Amygdala (tissue), 56 donors: ENCODE measurements around the gene WWOX.
"Not testable (repeated sequence)": the region's sequence is repeated elsewhere in the genome, so short reads cannot be mapped to it uniquely, and the experiment has no call there.

ENCODE experiments used
- DNase-seq, 56 donors: peaks; one replicate each; lab custom pipeline; 2025; lab: John Stamatoyannopoulos, UW

WWOX gene

DNA sequence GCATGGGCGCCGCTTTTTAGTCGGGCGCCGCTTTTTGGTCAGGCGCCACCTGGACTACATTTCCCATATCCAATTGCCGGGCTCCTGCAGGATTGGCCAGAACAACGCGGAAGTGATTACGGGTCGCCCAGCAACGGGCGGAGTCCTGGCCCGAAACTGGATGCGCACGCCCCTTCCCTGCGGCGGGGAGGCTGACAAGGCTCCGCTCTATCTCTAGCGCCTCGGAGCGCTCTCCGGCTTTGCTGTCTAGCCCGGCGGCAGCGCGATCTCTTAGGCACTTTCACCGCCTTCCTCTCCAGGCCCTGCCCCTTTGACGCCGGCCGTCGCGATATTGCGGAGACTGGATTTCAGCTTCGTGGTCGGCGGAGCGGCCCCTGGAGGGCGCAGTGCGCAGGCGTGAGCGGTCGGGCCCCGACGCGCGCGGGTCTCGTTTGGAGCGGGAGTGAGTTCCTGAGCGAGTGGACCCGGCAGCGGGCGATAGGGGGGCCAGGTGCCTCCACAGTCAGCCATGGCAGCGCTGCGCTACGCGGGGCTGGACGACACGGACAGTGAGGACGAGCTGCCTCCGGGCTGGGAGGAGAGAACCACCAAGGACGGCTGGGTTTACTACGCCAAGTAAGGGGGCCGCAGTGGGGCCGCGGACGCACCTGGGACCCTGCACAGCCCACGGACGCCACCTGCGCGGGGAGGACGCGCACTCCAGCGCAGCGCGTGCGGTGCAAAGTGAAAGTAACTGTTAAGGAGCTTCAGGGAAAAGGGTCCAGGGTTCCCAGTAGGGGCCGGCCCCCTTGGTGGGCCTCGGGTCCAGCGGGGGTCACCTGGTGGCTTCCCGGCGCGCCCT is at the start of gene WWOX:
Gene WWOX (plus strand): TSS at position 384 of the 841 bp plus-strand sequence.
- peak; percentile 63 to 98 (median 93) for DNase-seq

DNA sequence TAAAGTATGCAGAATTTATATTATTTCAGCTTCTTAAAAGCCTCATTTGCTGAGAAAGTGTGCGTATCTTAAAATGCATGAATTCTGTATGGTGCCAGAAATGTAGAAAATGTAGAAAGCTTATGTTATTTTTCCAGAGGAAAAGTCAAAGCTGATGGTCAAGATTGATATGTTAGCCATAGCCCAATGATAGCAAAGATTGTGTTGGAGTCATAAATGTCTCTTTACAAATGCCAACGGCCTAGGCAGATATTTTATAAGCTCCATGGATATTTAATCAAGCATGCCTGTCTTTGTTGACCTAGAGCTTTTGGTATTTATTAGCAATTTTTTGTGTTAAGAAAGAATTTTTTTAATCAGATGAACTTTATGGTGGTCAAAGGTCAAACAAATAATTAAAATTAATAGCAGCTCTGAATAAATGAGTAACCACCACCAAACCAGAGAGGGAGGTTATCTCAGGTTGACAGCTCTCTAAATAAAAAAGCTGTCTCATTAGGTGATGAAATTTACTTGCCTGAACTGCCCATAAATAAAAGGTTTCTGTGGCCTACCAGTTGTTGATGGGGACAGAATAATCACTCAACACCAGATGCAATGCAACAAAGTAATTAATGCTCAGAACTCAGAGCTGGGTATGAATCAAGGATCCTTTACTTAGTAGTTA is 48.6 kb upstream of the WWOX start:
- no peak for DNase-seq

DNA sequence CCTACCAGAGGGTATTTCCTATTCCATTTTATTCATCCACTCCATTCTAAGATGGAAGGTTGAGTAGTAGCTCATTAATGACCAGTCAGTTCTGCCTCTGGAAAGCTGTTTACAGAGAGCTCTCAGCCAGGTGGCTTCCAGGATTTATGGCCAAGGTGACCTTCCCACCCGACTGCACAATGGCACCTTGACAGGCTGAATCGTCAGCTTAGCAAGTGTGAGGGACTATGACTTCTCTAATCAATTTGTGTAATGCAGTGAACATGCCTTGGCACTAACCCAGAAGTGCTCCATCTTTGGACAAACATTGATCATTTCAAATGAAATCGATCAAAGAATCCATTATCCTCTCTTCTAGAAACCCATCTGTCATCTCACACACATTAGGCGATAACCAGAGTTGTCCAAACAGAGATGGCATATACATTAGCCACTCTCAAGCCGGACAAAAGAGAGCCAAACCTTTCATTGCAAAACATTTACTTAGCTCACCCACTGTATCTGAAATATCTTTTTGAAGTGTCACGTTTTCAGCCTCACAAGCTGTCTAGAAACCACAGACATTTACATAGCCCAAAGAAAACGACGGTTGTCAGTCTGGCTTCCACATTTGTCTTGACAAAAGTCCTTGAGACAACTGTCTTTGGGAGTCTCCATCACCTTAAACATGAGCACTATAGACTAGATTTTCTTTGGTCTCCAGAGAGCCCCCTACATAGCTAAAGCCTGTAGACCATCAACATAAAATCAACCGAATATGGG is 41.5 kb upstream of the WWOX start:
- no peak for DNase-seq

DNA sequence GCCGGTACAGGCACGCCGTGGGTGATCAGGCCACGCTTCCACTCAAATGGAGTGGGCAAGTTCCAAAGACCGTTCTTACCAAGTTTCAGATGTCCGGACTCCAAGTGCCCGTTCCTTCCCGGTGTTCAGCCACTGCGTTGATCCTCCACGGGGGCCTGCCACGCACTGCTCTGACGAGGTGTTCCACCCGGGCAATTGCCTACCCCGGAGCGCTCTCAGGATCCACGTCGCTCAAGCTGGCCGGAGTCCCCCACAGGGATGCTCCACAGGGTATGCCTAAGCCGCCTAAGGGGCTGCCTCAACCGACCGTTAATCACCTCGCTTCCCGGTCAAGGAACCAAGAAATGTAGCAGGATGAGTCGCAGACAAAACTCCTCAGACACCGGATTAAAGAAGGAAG is 39.6 kb upstream of the WWOX start:
- DNase-seq, result not testable (repeated sequence)

DNA sequence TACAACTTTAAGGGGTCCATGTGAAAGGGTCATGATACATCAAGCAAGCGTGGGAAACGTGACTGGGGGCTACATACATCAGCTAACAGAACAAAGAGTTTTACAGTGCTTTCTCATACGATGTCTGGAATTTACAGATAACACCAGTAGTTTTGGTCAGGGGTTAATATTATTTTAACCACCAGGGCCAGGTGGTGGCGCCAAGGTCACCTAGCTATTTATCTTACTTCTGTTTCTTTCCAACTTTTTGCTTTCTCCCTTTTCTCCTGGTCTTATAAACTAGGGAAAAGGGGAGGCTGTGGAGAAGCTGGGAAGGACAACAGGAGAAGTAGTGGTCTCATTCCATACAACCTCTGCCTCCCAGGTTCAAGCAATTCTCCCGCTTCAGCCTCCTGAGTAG is 39.2 kb upstream of the WWOX start:
- DNase-seq, result no peak

DNA sequence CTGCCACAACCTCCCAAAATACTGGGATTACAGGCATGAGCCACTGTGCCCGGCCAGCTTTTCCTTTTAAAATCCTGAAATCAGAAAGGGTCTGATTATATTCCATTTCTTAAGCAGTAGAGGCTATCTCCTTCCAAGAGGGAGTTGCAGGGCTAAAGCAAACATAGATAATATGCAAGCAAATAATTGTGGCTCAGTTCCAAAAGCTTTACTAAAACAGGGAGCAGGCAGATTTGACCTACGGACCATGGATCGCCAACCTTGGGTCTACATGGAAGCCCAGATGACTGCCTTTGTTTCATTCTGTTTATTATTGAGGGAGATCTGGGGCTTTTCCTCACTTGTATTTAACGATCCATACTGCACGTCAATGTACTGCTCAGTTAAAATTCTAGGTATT is 38.6 kb upstream of the WWOX start:
- no peak for DNase-seq

DNA sequence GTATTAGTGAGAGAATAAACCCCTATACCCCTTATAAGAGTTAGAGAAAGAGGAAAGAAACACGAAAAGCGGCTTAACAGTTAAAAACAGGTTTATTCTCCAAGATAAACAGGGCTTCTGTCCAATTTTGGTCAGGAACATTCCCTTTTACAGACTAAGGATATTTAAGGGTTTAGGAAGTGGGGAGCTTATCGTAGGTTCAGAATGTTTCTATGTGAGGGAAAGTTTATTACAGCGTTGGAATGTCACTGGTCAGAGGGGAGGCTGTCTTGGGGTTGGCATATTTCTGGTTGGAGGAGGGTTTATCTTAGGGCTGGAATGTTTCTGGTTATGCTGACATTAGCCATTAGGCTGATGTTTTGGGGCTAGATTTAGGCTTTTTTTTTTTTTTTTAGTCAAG is 34.1 kb upstream of the WWOX start:
- DNase-seq, result no peak

DNA sequence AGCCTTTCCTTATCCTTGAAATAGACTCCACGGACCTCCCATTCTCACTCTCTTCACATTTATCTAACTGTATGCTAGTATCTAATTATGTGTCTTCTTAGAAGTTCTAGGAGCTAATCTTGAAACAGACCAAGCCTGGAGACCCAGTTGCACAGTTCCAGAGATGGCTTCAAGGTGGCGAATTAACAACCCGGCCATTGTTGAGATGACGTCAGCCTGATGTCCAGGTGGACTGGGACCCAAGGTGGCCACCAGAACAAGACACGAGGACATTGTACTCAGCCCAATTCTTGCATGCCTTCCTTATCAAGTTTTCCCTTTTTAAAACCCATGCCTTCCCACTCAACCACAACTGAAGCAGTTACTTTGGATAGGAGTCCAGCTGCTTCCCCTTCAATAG is 29.5 kb upstream of the WWOX start:
- DNase-seq, result no peak

DNA sequence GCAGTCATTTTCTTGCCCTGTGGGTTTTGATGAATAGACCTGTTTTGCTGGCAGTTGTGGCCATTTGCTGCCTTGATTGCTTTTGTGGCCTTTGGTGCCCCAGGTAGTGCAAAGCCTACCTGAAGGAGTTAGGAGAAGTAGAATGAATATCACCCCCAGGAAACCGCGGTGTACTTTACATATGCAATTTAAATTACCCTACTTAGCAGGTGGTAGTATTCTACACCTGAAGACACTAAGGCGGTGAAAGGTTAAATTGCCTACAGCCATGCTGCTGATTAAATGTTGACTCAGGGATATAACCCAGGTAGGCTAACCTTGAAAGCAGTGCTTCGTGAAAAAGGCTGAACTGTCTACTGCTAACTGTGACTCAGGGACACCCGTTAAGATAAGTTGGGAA is 27.2 kb upstream of the WWOX start:
- DNase-seq, result no peak

DNA sequence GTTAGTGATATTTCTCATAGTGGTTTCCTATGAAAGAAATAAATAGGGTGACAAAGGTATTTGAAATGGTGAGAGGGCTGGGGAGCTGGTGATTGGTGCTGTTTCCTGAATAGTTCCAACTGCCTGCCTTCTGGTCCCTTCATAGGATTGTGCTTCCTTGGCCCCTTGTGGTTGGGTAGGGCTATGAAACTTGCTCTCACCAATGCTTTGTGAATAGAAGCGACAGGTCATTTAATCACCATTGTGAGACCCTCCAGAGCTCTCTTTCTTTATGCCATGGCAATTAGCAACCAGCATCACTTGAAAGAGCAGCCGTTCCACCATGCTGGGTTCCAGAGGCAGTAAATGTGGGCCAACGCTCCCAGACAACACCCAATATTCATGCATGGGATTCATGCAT is 23.7 kb upstream of the WWOX start:
- DNase-seq, result no peak

DNA sequence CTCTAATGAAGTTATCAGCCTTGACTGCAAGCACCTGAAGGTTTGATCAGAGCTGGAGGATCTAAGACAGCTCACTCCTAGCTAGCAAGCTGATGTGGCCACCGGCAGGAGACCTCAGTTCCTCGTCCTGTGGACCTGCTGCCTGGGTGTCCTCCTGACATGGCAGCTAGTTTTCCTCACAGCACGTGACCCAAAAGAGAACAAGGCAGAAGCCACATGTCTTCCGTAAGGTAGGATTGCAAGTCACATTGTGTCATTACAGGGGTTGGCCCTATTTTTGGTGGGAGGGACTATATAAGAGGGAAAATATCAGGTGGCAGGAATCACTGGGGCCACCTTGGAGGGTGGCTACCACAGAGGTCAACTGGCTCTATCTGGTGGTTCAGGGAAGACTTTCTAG is 18.1 kb upstream of the WWOX start:
- DNase-seq, result no peak

DNA sequence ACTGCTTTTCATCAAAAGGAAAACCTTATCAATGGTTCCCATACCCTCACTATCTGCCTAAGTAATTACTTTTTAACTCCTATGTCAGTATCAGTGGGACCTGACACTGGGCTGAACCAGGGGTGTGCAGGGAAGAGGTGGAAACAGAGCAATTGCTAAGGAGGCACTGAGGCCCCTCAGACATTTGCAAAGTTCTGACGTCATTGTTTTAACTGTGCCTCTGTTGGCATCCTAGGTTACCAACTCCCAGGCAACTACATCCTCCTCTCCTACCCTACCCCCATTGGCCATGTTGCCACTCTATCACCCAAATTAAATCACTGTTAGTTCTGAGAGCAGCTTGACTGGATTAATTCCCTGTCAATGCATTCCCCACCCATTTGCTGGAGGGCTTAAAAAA is 8.0 kb upstream of the WWOX start:
- no peak for DNase-seq

DNA sequence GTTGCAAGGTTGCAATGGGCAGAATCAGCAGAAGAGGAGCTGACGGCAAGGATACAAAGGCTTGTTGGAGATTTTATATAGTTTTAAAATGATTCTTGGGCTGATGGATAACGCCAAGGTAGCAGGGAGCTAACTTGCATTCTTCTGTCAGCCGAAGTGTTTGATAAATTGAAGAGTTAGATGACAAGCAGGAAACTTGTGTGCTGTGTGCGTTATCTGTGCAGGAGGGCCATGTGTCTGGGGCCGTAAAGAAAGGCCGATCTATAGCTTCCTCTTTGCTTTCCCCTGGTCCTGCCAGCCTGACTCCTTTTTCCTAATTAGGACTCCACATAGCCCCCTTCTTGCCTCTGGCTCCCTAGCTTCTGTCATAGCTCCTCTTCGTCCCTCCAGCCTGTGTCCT is 6.7 kb upstream of the WWOX start:
- DNase-seq, result no peak

DNA sequence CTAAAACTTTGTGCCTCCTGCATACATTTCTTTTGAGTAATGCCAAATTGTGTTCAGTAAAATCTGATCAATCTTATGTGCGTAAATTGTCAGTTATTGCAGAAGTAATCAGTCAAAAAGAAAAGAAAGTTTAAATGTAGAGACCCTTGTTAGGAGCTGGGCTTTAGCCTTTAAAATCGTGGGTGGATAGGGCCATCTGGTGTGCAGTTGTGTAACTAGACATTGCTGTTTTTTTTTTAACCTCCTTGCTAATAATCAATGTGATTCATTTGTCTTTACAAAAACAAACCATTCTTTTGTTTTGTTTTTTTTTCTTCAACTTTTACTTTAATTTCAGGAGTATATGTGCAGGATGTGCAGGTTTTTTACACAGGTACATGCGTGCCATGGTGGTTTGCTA is 5.3 kb upstream of the WWOX start:
- DNase-seq, result no peak

DNA sequence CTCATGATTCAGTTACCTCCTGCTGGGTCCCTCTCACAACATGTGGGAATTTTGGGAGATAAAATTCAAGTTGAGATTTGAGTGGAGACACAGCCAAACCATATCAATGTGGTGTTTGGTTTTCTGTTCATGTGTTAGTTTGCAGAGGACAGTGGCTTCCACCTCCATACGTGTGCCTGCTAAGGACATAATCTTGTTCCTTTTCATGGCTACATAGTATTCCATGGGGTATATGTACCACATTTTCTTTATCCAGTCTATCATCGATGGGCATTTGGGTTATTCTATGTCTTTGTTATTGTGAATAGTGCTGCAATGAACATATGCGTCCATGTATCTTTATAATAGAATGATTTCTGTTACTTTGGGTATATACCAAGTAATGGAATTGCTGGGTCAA is 4.5 kb upstream of the WWOX start:
- no peak for DNase-seq

DNA sequence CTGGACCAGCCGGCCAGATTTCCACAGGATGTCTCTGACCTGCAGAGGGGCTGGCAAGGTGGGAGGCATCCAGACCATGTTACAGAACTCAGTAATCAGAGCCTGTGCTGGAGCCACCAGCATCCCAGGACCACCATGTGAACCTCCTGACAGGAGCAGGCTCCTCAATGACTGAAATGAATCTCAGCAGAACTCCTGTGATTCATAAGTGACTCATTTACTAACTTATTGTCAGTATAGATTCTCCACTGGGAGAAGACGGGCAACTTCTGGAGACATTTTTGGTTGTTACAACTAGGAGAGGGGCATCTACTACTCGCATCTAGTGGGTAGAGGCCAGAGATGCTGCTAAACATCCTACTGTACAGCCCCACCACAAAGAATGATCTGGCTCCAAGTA is 3.1 kb upstream of the WWOX start:
- DNase-seq, result no peak

DNA sequence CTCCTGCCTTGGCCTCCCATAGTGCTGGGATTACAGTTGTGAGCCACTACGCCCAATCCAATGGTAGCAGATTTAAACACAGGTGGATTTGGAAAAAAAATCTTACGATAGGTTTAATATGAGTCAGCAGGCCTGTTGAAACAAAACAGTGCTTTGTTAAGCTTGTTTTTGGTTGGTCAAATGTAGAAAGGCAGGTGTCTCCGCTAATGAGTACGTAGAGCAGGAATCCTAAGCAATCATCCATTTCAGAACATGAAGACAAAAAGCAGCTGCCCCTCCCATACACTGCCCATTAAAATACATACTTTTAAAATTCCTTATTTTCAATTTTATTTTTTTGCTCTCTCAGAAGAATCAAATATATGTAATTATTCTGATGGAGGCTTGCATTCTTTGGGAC is 1.9 kb upstream of the WWOX start:
- no peak for DNase-seq

DNA sequence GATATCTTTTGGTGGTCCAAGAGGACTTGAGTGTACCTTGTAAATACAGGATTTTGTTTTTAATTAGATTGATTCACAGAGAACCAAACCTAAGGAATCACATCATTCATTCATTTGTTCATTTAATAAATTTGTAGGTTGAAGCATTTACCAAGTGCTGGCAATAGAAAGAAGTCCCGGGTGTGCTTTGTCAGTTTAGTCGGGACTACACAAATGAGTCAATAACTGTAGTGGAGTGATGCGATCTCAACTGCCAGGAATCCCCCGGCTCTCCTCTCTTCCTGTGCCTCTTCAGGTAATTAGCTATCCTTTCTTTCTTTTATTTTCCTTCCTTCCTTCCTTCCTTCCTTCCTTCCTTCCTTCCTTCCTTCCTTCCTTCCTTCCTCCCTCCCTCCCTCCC is 1.4 kb upstream of the WWOX start:
- DNase-seq, result no peak

DNA sequence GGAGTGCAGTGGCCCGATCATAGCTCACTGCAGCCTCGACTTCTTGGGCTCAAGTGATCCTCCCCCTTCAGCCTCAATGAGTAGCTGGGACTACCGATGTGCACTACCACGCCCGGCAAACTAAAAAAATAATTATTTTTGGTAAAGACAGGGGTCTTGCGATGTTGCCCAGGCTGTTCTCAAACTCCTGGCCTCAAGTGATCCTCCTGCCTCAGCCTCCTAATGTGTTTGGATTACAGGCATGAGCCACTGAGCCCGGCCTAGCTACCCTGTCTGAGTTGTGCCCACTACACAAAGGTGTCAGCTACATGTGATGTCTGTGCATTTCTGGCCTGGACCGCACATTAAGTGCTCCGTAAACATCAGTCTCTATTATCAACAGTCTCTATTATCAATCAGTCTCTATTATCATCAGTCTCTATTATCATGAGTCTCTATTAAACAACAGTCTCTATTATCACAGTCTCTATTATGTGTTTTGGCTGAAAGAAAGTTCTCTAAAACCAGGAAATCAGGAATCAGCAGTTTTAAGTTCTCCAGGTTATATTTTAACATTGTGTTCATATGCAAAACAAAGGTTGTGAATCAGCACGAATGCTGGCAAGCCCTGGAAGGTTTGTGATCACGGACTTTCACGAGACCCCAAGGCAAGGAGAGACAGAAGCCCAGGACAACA is 721 bp upstream of the WWOX start:
- no peak for DNase-seq

DNA sequence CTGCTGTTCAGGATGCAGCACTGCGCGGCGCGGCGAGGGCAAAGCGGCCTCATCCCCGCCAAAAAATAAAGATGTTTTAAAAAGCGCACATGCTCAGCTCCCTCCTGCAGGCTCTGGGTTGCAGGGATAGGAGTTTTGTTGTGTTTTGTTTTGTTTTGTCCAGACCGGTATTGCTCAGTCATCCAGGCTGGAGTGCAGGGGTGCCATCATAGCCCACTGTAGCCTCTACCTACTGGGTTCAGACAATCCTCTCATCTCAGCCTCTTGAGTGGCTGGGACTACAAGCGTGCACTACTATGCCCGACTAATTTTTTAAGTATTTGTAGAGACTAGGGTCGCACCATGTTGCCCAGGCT is 636 bp downstream of the WWOX start:
- peak in 1 of 56 donors; percentile 56 for DNase-seq

DNA sequence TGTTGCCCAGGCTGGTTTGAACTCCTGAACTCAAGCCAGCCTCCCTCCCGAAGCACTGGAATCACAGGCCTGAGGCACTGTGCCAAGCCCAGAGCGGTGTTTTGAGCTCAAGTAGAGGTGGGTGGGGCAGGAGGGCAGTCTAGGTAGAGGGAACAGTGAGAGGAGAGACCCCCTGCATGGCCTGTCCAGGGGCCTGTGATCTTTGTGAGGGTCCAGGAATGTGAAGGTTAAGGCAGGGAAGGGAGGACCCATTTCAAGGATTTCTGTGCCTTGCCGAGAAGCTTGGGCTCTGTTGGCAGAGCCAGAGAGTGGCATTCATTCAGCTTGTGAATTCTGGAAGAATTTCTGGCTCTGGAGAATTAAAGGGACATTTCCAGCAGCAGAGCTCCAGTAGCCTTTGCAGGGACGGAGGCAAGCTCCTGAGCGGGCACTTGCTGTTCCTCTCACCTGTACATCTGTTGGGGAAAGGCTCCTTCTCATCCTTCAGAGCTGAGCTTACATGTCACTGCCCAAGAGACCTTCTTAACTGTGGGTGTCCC is 2.7 kb downstream of the WWOX start:
- DNase-seq, result peak in 1 of 56 donors; percentile 12
